ENCODE measurements around the gene PIGB.
"Not testable (repeated sequence)": the region's sequence is repeated elsewhere in the genome, so short reads cannot be mapped to it uniquely, and the experiment has no call there.

The PIGB gene

DNA sequence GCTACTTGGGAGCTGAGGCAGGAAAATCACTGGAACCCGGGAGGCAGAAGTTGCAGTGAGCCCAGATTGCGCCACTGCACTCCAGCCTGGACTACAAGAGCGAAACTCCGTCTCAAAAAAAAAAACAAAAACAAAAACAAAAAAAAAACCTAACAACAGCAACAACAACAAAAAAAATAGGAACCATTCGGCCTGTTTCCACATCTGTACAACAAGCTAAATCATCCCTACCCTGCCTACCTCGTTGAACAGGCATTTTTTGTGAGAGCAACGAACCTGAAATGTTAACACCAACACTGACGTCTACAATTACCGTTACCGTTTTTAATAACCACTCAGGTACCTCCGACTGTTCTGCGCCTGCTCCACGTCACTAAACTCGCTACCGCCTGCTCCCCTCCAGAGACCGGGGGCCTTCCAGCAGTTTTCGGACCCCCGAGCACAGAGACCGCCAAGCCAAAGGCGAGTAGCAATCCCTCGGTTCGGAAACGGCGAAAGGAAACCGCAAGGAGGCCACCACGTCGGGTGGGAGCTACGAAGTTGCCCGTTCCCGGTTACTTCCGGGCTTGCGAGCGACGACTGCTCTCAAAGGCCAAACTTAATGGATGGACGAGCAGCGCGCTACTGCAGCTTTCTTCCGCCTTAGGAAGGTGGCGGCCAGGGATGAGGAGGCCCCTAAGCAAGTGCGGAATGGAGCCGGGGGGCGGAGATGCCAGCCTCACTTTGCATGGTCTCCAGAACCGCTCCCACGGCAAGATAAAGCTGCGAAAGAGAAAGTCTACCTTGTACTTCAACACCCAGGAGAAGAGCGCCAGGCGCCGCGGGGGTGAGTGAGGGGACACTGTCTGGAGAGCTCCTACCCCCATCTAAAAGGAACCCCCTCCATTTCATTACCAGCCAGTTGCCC, at the start of gene PIGB, which contains the start of gene PIGBOS1:
Gene PIGB, plus strand, starts transcription at position 635 of the 907 bp plus-strand sequence. Its CDS starts 29 bp downstream, at position 664.
Gene PIGBOS1, minus strand, starts transcription at position 536 of the 907 bp plus-strand sequence. CDS start 1,331 bp downstream, outside the sequence.
- peak; percentile 77 for DNase-seq

DNA sequence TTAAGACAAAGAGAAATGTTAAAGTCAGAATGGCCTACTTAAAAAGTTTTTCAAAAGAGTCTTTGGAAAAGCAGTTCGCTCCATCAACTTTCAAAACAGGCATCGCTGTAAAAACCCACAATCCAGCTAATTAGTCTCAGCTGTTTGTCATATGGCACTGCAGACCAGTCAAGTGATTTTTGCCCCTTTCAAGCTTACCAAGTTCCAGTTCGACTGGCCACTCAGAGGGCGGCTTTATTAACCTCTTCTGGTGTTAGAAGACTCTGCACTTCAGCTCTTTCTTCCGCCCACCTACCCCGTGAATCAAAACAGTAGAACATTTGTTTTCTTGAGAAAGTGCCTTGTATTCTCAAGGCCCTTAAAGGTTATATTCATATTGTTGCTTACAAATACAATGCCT, 48.7 kb upstream of the PIGB start:
- DNase-seq: no peak

- DNase-seq: no peak
Observed at GRCh38 chr15:55276324-55276723, 42.7 kb upstream of the PIGB start.

GRCh38 chr15:55277116-55277564, 41.9 kb upstream of the PIGB start:
- DNase-seq: peak; percentile 77

GRCh38 chr15:55277715-55278114, 41.3 kb upstream of the PIGB start:
- no peak for DNase-seq

DNA sequence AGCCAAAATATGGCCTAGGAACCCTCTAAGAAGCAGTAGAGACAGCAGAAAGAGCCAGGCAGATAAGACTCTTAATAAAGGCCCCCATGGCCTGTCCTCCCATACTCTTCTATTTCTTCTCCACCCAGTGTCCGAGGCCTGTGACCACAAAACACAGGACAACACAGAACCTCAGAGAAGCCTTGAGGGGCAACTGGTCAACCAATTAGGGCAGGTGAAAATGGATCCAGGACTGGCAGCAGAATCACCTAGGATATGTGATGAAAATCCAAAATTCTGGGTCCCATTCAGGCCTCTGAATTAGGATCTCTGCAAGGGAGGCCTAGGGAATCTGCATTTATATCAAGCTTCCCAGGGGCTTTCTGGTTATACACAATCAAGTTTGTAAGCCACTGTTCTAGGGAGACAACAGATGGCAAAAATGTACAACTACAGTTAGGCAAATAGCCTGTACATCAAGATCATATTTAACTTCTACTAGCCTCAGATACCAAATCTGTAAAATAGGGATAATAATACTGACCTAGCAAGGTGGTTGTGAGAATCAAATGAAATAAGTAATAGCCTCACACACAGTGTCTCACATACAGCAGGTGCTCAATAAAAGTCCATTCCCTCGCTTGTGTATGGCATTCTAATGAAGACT, 39.8 kb upstream of the PIGB start:
- DNase-seq: no peak

GRCh38 chr15:55279746-55280351, 39.2 kb upstream of the PIGB start:
- peak; percentile 66 for DNase-seq

DNA sequence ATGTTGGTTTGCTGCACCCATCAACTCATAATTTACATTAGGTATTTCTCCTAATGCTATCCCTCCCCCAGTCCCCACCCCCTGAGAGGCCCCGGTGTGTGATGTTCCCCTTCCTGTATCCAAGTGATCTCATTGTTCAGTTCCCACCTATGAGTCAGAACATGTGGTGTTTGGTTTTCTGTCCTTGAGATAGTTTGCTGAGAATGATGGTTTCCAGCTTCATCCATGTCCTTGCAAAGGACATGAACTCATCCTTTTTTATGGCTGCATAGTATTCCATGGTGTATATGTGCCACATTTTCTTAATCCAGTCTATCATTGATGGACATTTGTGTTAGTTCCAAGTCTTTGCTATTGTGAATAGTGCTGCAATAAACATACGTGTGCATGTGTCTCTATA, 38.4 kb upstream of the PIGB start:
- DNase-seq: peak; percentile 43

GRCh38 chr15:55281517-55282228, 37.3 kb upstream of the PIGB start:
- no peak for DNase-seq

- peak; percentile 34 for DNase-seq
Observed at GRCh38 chr15:55282284-55282833, 36.7 kb upstream of the PIGB start.

- DNase-seq: no peak
Observed at GRCh38 chr15:55283379-55284147, 35.5 kb upstream of the PIGB start.

GRCh38 chr15:55284426-55284825, 34.6 kb upstream of the PIGB start:
- DNase-seq: no peak

DNA sequence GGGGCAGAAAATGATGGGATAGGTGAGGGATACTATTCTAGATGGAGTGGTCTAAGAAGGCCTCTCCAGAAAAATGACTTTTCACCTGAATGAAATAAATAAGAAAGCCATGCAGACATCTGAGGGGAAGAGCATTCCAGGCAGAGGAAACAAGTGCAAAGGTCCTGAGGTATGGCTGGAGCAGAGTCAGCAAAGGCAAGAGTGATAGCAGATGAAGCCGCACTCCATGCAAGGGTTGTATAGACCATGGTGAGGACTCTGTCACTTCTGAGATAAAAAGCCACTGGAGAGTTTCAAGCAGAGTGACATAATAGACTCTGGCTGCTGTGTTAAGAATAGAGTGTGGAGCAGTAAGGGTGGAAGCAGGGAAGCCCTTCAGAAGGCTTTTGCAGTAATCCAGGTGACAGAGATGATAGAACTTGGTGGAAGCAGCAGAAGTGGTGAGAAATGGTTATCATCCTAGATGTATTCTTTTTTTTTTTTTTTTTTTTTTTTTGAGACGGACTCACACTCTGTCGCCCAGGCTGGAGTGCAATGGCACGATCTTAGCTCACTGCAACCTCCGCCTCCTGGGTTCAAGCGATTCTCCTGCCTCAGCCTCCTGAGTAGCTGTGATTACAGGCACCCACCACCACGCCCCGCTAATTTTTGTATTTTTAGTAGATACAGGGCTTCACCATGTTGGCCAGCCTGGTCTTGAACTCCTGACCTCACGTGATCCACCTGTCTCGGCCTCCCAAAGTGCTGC, 32.4 kb upstream of the PIGB start:
- not testable (repeated sequence) for DNase-seq

GRCh38 chr15:55288006-55288717, 30.9 kb upstream of the PIGB start:
- DNase-seq: no peak

GRCh38 chr15:55289011-55289745, 29.8 kb upstream of the PIGB start:
- peak; percentile 65 for DNase-seq

- DNase-seq: peak; percentile 81
Observed at GRCh38 chr15:55289746-55290527, 29.1 kb upstream of the PIGB start, which contains the start of gene RAB27A. TSS of gene RAB27A (minus strand) at chr15:55289813. CDS start at chr15:55234934, 54,879 bp downstream.

DNA sequence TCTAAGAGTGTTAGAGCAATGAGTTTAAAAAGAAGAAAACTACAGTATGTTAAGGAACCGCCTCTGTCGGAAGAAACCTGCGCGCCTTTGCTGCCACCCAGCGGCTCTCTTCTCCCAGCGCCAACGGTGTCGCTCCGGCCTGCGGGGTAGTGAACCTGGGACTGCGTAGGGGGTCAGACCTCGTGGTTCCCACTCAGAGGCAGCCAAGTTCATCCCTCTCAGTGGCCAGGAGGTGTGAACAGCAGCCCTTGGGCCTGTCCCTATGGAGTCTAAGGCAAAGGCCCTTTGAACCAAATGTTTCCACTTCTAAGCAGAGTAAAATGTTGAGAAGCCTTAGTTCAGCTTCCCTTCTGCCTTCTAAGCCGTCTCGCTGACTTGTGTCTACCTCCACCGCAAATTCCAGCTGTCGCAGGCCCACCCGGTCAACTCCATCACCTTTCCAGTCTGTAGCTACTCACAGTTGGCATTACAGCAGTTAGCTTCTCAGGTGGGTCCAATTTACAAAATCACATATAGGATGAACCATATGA, 28.4 kb upstream of the PIGB start:
- DNase-seq: peak; percentile 81

DNA sequence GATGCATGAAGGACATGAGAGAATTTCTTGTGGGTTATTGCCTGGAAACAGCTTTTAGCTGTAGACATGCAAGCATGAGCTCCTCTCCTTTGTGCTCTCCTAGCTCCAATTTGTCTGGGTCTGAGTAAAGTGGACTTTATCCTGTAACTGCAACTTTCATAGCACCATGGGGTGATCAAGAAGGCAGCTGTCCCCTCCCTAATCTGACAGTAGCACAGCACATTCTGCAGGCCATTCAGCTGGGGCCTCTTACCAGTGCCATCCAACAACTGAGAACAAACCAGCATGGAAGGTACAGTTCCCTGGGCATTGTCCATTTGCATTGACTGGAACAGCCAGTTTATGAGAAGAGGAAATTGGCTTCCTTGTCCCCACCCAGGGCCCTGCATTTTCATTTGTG, 21.7 kb upstream of the PIGB start:
- DNase-seq: no peak

All from NK-92 treated with Interleukin-12 subunit alpha and Interleukin-12 subunit beta, amount 100 ng/mL, for 24 hours (cell line).